OCI-LY1 (cell line): ENCODE data around the gene ATF6.

ENCODE experiments used
- H2AFZ ChIP-seq: fragments of 200-600 bp; sonication (generic), shearing (Covaris generic); 2 replicates; pipeline ENCODE4 v1.6.0; 2014; ENCODE audit warnings: antibody characterized with exemption, mild to moderate bottlenecking, low read length
- H3F3A ChIP-seq: fragments of 200-600 bp; sonication (generic), shearing (Covaris generic); 2 replicates; pipeline ENCODE4 v1.6.0; 2014; ENCODE audit warnings: mild to moderate bottlenecking, antibody characterized with exemption, low read length, moderate library complexity; ENCODE audit not compliant: insufficient read depth
- H3K27ac ChIP-seq: fragments of 200-600 bp; sonication (generic); 2 replicates; pipeline ENCODE4 v1.5.1; 2014; ENCODE audit warnings: low read length, mixed run types, mild to moderate bottlenecking, low read depth; ENCODE audit not compliant: poor library complexity, severe bottlenecking
- H3K27me3 ChIP-seq: fragments of 200-600 bp; sonication (generic); 2 replicates; pipeline ENCODE4 v1.6.0; 2014; ENCODE audit warnings: antibody characterized with exemption, mild to moderate bottlenecking, low read length, moderate library complexity; ENCODE audit not compliant: insufficient read depth
- H3K36me3 ChIP-seq: fragments of 200-600 bp; sonication (generic); 2 replicates; pipeline ENCODE4 v1.6.1; 2014; ENCODE audit warnings: mild to moderate bottlenecking, antibody characterized with exemption, low read length, moderate library complexity, mixed read lengths; ENCODE audit not compliant: insufficient read depth
- H3K4me1 ChIP-seq: fragments of 200-600 bp; sonication (generic); 2 replicates; pipeline ENCODE4 v1.5.1; 2014; ENCODE audit warnings: mild to moderate bottlenecking, low read length, moderate library complexity; ENCODE audit not compliant: insufficient read depth, severe bottlenecking
- H3K4me2 ChIP-seq: fragments of 200-600 bp; sonication (generic), shearing (Covaris generic); 2 replicates; pipeline ENCODE4 v1.6.1; 2014; ENCODE audit warnings: low read length
- H3K4me3 ChIP-seq: fragments of 200-600 bp; sonication (generic); 2 replicates; pipeline ENCODE4 v1.5.1; 2014; ENCODE audit warnings: low read length, low read depth, mild to moderate bottlenecking, mixed read lengths; ENCODE audit not compliant: poor library complexity, severe bottlenecking
- H3K79me2 ChIP-seq: fragments of 200-600 bp; shearing (Covaris generic); 2 replicates; pipeline ENCODE4 v1.6.1; 2016; ENCODE audit warnings: mixed run types, low read length, mixed read lengths; ENCODE audit not compliant: insufficient read depth
- H3K9ac ChIP-seq: fragments of 200-600 bp; sonication (generic), shearing (Covaris generic); 2 replicates; pipeline ENCODE4 v1.6.1; 2014; ENCODE audit warnings: mild to moderate bottlenecking, low read length, mixed read lengths
- H3K9me2 ChIP-seq: fragments of 200-600 bp; sonication (generic), shearing (Covaris generic); 2 replicates; pipeline ENCODE4 v1.6.1; 2014; ENCODE audit warnings: low read depth, mild to moderate bottlenecking, low read length, mixed read lengths
- H3K9me3 ChIP-seq: fragments of 200-600 bp; shearing (Covaris generic); 2 replicates; pipeline ENCODE4 v1.6.1; 2014; ENCODE audit warnings: low read length, mixed read lengths
- H4K20me1 ChIP-seq: fragments of 200-600 bp; sonication (generic), shearing (Covaris generic); 2 replicates; pipeline ENCODE4 v1.6.0; 2016; ENCODE audit warnings: mild to moderate bottlenecking, low read length; ENCODE audit not compliant: insufficient read depth
- CTCF ChIP-seq: fragments of 200-600 bp; sonication (generic), shearing (Covaris generic); IDR thresholded peaks from 2 replicates; pipeline ENCODE4 v1.5.1; 2017; ENCODE audit warnings: mild to moderate bottlenecking, antibody characterized with exemption, low read length, moderate library complexity, mixed read lengths
- EZH2 ChIP-seq: fragments of 200-600 bp; sonication (generic), shearing (Covaris generic); IDR thresholded peaks from 2 replicates; pipeline ENCODE4 v1.8.0; 2017; ENCODE audit warnings: borderline replicate concordance, mixed run types, mild to moderate bottlenecking, antibody characterized with exemption, low read length, moderate library complexity, mixed read lengths

ATF6 gene

GRCh38 chr1:161899091-161899490 lies 133.0 kb downstream of the ATF6 start:
- no peak for TF ChIP-seq EZH2
- no peak for TF ChIP-seq CTCF

GRCh38 chr1:161900160-161900559 lies 134.0 kb downstream of the ATF6 start:
- H3F3A ChIP-seq = no peaks in the 10 kb centered on the region
- TF ChIP-seq CTCF (no peak), EZH2 (no peak)
- H3K79me2 ChIP-seq = no peaks in the 10 kb centered on the region
- H3K36me3 ChIP-seq = no peaks in the 10 kb centered on the region
- no peak overlapping the region for H3K27ac ChIP-seq
- H3K9me2 ChIP-seq = no peaks in the 10 kb centered on the region
- no peaks in the 10 kb centered on the region for H4K20me1 ChIP-seq
- no peak overlapping the region for H3K4me2 ChIP-seq
- no peak overlapping the region for H2AFZ ChIP-seq
- H3K27me3 ChIP-seq = no peaks in the 10 kb centered on the region
- H3K4me3 ChIP-seq = no peak overlapping the region
- H3K4me1 ChIP-seq = no peaks in the 10 kb centered on the region
- no peak overlapping the region for H3K9ac ChIP-seq
- H3K9me3 ChIP-seq = no peaks in the 10 kb centered on the region

More at GRCh38 chr1:161899091-161899490, 133.0 kb downstream of the ATF6 start:
- Histone ChIP-seq H2AFZ (no peak overlapping the region), H3K9me2 (no peaks in the 10 kb centered on the region), H3F3A (no peaks in the 10 kb centered on the region), H3K27ac (no peak overlapping the region), H3K36me3 (no peaks in the 10 kb centered on the region), H3K9ac (no peak overlapping the region), H4K20me1 (no peaks in the 10 kb centered on the region), H3K4me2 (no peak overlapping the region), H3K79me2 (no peaks in the 10 kb centered on the region), H3K27me3 (no peaks in the 10 kb centered on the region), H3K9me3 (no peaks in the 10 kb centered on the region), H3K4me1 (no peaks in the 10 kb centered on the region), H3K4me3 (no peak overlapping the region)

- Histone ChIP-seq H3F3A (no peaks in the 10 kb centered on the region), H3K27me3 (no peaks in the 10 kb centered on the region), H3K79me2 (no peaks in the 10 kb centered on the region), H3K4me3 (no peak overlapping the region), H4K20me1 (no peaks in the 10 kb centered on the region), H2AFZ (no peak overlapping the region), H3K9me3 (no peaks in the 10 kb centered on the region), H3K9ac (no peak overlapping the region), H3K4me2 (no peak overlapping the region), H3K36me3 (no peaks in the 10 kb centered on the region), H3K4me1 (no peaks in the 10 kb centered on the region), H3K27ac (no peak overlapping the region), H3K9me2 (no peaks in the 10 kb centered on the region)
- TF ChIP-seq EZH2 (no peak), CTCF (no peak)
Observed at GRCh38 chr1:161902182-161902581, 136.1 kb downstream of the ATF6 start.
